Coronary artery (tissue), 2 donors: ENCODE data around the gene IQCC.
A peak's percentile ranks its signal among the peaks of the same experiment; 100 is the strongest.

Experiments used
- DNase-seq: peaks from one replicate; pipeline ENCODE4 v3.0.0-alpha.2; 2017; ENCODE audit warnings: low spot score
- H3K27ac ChIP-seq, 2 donors: fragments of 200-600 bp; sonication (generic); one replicate each; pipeline ENCODE4 v1.5.1; 2016 to 2019
- H3K4me3 ChIP-seq: fragments of 200-600 bp; sonication (generic); 2 replicates; pipeline ENCODE4 v1.5.1; 2016; ENCODE audit warnings: mild to moderate bottlenecking, moderate library complexity
- CTCF ChIP-seq: fragments of 200-600 bp; sonication (generic); IDR thresholded peaks from one replicate; pipeline ENCODE4 v1.5.1; 2019; ENCODE audit warnings: antibody characterized with exemption

IQCC gene

DNA sequence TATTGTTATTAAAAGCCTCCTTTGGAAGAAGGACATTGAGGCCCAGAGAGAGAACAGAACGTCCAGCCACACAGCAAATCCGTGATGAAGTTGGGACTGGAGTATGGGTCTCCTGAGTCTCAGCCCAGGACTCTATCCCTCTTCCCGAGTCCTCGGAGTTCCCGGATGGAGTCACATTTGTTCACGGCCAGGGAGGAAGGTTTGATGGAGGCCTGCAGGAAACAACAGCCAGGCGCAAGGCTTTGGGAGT, 26.4 kb upstream of the IQCC start:
- no peak for DNase-seq
- H3K27ac ChIP-seq = peak overlapping the region; percentile 86 to 95
- H3K4me3 ChIP-seq = peak overlapping the region; percentile 84
- TF ChIP-seq CTCF = no peak

- TF ChIP-seq CTCF = no peak
- peak within 1 kb of the TSS; percentile 86 to 95 for H3K27ac ChIP-seq
- DNase-seq = peak; percentile 97
- peak within 1 kb of the TSS; percentile 84 for H3K4me3 ChIP-seq
Observed at GRCh38 chr1:32179443-32180185, 25.9 kb upstream of the IQCC start, which contains the start of gene TXLNA. TXLNA (plus strand) TSS chr1:32179675; CDS start chr1:32180346, 671 bp downstream.

DNA sequence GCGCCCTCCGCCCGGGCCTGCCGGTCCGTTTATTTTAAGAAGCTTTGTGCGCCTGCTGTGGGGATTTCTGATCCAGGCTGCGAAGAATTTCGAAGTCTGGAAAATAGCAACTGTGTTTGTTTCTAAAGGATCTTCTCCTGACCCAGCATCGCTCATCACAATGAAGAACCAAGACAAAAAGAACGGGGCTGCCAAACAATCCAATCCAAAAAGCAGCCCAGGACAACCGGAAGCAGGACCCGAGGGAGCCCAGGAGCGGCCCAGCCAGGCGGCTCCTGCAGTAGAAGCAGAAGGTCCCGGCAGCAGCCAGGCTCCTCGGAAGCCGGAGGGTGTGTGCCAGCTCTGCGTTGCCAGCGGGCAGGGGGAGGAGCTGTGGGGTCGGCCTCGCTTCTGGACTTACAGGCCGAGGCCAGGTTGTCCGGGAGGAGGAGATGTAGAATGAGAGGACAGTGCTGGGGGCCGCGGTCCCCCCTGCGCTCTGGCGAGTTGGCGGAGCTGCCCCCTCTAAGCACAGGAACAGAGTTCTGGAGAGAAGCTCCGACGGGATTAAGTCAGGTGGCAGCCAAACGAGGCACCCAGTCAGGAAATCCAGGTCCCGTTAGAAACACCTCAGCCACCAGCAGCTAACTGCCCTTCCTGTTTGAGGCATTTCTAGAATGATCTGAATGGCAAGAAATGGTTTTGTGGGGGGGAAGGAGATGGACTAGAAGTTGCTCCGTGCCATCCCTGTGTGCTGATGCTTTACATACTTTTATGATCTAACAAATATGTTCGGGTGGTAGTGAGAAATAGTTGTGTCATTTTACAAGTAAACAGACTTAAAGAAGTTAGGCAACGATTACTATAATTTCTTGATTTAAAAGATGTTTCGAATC, 25.0 kb upstream of the IQCC start:
- Histone ChIP-seq H3K4me3 (peak overlapping the region; percentile 84), H3K27ac (peak overlapping the region; percentile 86 to 95)
- no peak for DNase-seq
- TF ChIP-seq CTCF = no peak

DNA sequence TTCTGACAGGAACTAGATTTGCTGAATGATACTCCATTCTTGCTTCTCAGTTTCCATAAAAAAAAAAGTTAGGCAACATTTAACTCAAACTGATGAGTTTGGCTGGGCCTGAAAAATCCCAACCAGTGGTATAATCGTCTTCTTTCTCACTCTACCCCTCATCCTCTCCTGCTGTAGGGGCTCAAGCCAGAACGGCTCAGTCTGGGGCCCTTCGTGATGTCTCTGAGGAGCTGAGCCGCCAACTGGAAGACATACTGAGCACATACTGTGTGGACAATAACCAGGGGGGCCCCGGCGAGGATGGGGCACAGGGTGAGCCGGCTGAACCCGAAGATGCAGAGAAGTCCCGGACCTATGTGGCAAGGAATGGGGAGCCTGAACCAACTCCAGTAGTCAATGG, 24.4 kb upstream of the IQCC start:
- TF ChIP-seq CTCF = no peak
- H3K4me3 ChIP-seq = peak overlapping the region; percentile 84
- peak overlapping the region; percentile 86 to 95 for H3K27ac ChIP-seq
- no peak for DNase-seq

- Histone ChIP-seq H3K4me3 (peak overlapping the region; percentile 84), H3K27ac (no peak overlapping the region)
- no peak for DNase-seq
- no peak for TF ChIP-seq CTCF
Observed at GRCh38 chr1:32181563-32181962, 23.9 kb upstream of the IQCC start.

GRCh38 chr1:32182060-32182459, 23.4 kb upstream of the IQCC start:
- TF ChIP-seq CTCF = no peak
- no peak overlapping the region for H3K27ac ChIP-seq
- H3K4me3 ChIP-seq = peak overlapping the region; percentile 33
- no peak for DNase-seq
